ENCODE data around the gene SETD1B.

SETD1B gene

GRCh38 chr12:121773011-121773777, 30.6 kb upstream of the SETD1B start:
- DNase-seq (ENCODE audit: low read depth, low spot score) = peak; percentile 56
- no peak overlapping the region for H3K4me3 ChIP-seq (ENCODE audit: low read depth, low read length)

DNA sequence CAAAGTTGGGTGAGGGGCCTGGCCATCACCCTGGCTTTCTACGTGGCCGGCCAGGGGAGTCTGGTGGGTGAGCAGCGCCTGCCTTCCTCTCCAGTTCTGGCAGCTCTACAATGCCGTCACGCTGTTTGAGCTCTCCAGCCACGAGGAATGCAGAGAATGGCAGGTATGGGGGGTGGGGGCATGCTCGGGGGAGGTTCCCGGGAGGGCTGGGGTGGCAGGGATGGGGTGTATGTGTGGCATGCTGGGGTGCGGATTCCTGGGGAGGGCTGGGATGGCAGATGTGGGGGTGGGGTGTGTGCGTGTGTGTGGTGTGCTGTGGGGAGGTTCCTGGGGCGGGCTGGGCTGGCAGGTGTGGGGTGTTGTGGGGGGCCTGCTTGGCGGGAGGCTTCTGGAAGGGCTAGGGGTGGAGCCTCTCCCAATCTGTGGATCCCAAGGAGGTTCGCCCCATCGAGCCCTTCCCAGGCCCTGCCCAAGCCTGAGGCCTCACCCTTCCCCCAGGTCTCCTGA, 28.8 kb upstream of the SETD1B start:
- no peak overlapping the region for H3K4me3 ChIP-seq (ENCODE audit: low read depth, low read length)
- DNase-seq (ENCODE audit: low read depth, low spot score) = no peak
- TF ChIP-seq CTCF (IDR thresholded peaks at IDR 0.05; ENCODE audit: low read depth, low read length) = no peak
- in situ Hi-C loops (cut with HindIII; ENCODE audit: low sequenced_read_pairs) = no loop called here

More at GRCh38 chr12:121773011-121773777, 30.6 kb upstream of the SETD1B start:
- TF ChIP-seq CTCF (IDR thresholded peaks at IDR 0.05; ENCODE audit: low read depth, low read length) = peak; percentile 87
- in situ Hi-C loops (cut with HindIII; ENCODE audit: low sequenced_read_pairs) = no loop called here

DNA sequence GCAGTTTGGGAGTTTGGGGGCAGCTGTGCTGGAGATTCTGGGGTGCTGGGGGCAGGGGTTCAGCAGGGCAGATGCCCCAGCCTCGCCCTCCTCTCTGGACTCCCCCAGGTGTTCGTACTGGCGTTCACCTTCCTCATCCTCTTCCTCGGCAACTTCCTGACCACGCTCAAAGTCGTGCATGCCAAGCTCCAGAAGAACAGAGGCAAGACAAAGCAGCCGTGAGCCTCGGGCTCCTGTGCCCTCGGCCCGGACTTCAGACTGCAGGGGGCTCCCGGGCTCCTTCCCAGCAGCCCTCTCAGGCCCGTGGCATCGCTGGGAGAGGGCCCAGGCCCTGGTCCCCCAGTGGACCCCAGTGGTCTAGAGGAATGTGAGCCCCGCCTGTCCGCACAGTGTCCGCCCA, 28.3 kb upstream of the SETD1B start:
- no peak for TF ChIP-seq CTCF (IDR thresholded peaks at IDR 0.05; ENCODE audit: low read depth, low read length)
- H3K4me3 ChIP-seq (ENCODE audit: low read depth, low read length) = no peak overlapping the region
- in situ Hi-C loops (cut with HindIII; ENCODE audit: low sequenced_read_pairs) = no loop called here
- DNase-seq (ENCODE audit: low read depth, low spot score) = no peak

GRCh38 chr12:121776190-121777098, 27.4 kb upstream of the SETD1B start:
- in situ Hi-C loops (cut with HindIII; ENCODE audit: low sequenced_read_pairs) = no loop called here
- no peak overlapping the region for H3K4me3 ChIP-seq (ENCODE audit: low read depth, low read length)
- TF ChIP-seq CTCF (IDR thresholded peaks at IDR 0.05; ENCODE audit: low read depth, low read length) = peak; percentile 89
- DNase-seq (ENCODE audit: low read depth, low spot score) = peak; percentile 53

DNA sequence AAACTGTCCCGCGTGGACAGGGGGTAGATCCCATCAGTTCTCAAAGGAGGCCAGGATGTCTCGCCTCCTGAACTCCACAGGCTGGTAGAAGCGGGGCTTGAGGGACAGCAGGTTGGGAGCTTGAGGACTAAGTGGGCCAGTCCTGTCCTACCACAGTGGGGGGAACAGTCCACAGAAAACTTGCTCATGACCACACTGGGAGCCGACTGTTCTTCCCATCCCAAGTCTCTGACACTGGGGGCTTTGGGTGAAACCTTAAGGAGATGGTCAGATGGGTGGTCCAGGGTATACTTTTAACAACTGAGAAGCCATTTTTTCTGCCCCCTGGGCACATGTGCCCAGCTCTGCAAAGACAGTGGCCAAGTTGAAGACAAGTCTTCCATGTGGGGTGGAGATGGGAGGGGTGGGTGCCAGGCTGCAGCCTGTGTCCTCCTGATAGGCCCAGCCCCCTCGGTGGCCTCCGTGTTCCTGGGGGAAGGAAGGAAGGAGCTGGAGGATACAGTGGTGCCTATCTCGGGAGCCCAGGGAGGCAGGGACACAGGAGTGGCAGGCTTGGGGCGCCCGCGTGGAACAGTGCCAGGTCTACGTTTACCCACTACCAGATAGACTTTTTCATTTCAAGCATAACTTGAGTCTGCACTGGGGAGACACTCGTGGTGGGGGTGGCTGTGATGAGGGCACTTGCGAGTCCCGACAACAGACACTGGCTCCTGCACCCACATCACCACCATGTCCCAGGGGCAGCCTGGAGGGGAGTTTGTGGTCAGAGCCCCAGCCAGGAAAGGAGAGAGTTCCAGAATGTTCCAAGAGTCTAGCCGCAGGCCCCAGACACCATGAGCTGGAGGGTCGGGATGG, 25.0 kb upstream of the SETD1B start:
- no peak overlapping the region for H3K4me3 ChIP-seq (ENCODE audit: low read depth, low read length)
- no peak for TF ChIP-seq CTCF (IDR thresholded peaks at IDR 0.05; ENCODE audit: low read depth, low read length)
- no peak for DNase-seq (ENCODE audit: low read depth, low spot score)
- in situ Hi-C loops (cut with HindIII; ENCODE audit: low sequenced_read_pairs) = no loop called here

DNA sequence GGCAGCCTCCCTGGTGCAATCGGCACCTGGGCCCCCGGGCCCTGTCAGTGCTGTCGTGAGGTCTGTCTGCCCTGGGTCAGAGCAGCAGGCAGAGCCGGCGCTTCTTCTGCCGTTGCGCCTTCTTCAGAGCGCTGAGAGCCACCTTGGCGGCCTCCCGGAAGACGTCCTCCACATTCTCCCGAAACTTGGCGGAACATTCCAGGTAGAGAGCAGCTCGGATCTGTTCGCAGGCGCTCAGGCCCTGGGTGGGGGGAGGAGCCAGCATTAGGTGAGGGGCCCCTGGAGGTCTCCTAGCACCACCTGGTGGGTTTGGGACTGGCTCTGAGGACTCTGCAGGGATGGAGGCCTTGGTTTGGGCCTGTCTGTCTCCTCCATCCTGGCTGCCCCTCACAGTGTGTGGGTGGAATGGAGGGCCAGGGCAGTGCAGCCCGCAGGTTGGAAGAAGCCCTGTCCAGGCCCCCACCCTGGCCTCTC, 24.4 kb upstream of the SETD1B start:
- no peak overlapping the region for H3K4me3 ChIP-seq (ENCODE audit: low read depth, low read length)
- DNase-seq (ENCODE audit: low read depth, low spot score) = no peak
- in situ Hi-C loops (cut with HindIII; ENCODE audit: low sequenced_read_pairs) = no loop called here
- no peak for TF ChIP-seq CTCF (IDR thresholded peaks at IDR 0.05; ENCODE audit: low read depth, low read length)
